HG03039 (cell line): ENCODE measurements around the gene TLCD5.
A peak's percentile ranks its signal among the peaks of the same experiment; 100 is the strongest.

Source experiments
- ATAC-seq: cut with Tn5 transposase; IDR thresholded peaks from one replicate; pipeline ENCODE4 v1.9.1; 2021; ENCODE audit warnings: mild to moderate bottlenecking, moderate library complexity; ENCODE audit not compliant: unreplicated experiment

Gene TLCD5

DNA sequence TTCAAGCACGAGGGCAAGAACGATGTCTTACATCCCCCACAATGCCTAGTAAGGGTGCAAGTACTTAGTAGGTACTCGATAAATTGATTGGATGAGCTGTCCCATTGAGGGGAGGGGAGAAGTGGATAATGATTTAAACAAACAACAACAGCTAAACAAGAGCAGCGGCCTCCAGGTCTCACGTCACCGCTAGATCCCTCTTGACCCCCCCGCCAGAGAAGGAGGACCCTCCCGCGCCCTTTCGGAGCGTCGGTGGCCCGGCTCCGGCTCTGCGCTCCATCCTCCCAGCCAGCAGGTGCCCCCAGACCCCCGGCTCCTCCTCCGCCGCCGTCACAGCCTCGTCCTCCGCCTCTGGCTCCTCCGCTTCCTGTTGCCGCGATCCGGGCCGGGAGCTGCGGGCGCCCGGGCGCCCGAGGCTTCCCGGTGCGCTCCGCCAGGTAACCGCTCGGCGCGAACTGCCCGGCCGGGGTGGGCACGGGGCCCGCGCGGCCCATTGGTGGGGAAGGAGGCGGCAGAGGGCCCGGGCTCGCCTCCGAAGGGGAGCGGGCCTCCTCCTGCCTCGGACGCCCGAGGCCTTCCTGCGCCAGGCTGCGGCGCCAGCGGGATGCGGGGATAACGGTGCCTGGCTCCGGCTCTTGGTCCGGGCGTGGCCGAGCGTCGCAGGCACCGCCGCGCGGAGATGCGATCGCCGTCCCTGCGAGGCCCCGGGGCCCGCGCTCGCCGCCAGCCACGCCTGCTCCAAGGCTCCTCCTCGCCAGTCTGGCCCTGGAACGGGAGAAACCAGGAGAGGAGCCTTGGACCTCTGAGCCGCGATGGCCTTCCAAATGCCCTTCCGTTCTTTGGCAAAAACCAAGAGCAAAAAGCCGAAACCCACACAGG, at the start of gene TLCD5:
TSS of gene TLCD5 (plus strand) at position 368 of the 879 bp plus-strand sequence. CDS start 2,143 bp downstream, outside the sequence.
- ATAC-seq = peak; percentile 49

DNA sequence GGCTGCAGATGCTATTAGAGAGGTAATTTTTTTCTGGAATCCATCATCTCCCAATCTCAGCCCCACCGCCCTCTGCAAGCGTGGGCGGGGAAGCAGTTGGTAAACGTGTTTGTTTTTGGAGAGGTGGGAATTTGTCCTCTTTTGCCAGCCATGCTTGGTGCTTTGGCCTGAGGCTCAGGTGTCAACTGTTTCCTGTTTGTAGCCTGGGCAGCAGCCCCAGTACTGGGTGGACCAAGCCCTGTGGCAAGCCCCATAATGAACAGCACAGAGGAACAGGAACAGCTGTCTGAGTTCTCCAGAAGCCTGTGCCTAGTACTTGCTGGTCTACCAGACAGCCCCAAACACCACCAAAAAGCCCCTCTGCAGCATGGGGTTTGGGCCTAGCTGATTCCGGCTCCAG, 45.6 kb upstream of the TLCD5 start:
- ATAC-seq = no peak

DNA sequence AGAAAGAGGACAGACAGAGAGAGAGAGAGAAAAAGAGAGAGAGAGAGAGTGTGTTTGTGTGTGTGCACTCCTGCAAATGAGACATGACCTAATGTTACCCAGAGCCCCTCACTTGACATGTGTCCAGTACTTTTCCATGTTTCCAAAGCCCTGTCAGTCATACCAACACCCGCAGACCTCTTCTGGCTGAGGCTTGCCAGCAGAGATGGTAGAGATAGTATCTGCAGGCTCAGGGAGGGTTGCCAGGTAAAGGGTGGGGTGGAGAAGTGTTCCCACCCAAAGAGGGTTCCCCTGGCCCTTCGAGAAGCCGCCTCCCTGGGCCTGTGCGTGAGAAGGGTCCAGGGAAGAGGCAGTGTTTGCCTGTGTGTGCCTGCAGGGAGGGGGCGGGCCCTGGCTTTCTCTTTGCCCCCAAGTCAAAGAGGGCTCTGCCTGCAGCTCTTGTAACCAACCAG, 44.5 kb upstream of the TLCD5 start:
- no peak for ATAC-seq

DNA sequence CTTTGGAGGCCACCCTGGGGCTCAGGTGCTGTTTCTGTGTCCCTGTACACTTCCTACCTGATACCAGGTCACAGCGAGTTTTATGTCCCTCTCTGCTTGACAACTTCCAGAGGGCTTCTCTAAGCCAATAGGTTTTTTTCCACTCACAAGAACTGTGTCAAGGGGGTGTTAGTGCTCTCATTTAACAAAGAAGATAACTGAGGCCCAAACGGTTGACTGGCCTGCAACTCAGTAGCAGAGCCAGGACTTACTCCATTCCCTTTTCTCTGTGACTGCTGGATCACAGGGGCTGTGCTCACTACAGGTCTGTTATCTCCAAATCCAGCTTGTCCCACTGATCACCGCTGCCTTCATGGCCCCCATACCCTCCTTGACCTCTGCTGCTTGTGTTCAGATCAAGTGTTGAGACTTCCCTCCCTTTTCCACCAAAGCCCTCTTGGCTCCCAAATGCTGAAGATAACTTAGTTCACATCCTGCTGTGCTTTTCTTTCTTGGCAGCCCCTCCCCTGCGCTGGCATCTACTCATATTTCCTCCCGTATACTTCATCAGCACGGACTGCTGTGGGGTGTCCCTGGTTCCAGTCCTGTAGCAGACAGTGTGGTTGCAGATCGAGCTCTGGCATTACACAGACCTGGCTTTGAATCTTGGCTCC, 43.8 kb upstream of the TLCD5 start:
- no peak for ATAC-seq

DNA sequence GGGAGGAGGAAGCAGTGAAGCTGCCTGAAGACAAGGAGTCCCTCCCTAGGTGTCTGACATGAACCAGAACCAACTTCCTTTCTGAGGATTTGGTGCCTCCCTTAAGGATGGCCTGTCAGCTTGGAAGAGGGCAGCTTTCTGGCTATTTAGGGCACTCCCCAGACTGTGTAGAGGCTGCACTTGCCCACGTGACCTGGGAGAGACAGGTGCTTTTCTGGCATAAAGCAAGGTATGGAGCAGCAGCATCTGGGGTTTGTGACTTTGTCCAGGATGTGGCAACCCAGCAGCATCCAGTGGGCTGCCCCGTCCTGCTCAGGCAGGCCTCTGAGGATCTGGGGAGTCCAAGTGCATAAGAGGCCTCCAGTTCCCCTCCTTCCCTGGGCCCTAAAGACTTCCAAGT, 42.0 kb upstream of the TLCD5 start:
- ATAC-seq = no peak

DNA sequence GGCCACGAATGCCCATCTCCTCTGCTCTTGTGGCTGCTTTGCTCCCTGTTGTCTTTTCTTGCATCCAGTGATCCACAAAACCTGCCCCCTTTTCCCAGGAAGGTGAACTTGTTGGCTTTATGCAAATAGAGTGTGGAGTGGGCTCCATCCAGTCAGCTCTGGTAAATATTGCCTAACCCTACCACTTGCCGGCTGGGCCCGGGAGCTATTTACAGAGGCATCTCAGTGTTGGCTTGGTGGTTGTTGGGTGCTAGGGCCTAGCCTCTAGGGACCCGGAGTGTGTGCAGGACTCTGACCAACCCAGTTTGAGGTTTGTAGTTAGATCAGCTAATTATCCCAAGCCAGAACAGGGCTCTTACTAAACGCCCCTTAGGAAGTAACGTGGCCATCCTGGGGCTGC, 40.8 kb upstream of the TLCD5 start:
- no peak for ATAC-seq

DNA sequence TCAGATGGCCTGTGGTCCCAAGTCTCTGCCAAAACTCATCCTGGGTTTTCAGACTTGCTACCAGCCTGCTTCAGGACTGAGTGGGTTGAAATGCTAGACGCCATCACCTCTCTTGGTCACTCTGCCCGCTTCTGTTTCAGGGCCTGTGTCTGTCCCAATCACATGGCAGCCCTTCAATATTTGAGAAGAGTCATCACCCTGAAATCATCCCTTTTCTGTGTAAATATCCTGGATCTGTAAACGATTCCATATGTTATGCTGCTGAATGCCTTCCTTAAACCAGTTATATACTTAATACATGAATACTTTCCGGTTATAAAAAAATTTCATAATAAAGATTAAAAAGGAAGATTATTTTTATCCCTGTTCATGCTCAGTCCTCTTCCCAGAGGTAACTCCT, 39.8 kb upstream of the TLCD5 start:
- no peak for ATAC-seq

DNA sequence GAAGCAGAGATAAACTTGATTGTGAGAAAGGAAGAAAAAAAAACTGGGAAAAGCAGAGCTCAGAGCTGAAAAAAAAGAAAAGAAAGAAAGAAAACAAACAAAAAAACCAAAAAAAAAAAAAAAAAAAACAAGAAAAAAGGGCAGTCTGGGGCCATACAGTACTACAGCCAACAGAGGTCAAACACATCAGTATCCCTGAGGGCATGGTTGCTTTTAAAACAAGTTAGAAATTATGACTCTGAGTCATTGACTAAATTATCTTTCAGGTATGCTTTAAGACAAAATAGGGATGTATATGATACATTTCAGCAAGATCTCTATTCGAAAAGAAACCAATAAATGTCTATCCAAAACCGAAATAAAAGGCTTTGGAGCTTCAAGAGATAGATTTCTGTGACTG, 37.1 kb upstream of the TLCD5 start:
- no peak for ATAC-seq

DNA sequence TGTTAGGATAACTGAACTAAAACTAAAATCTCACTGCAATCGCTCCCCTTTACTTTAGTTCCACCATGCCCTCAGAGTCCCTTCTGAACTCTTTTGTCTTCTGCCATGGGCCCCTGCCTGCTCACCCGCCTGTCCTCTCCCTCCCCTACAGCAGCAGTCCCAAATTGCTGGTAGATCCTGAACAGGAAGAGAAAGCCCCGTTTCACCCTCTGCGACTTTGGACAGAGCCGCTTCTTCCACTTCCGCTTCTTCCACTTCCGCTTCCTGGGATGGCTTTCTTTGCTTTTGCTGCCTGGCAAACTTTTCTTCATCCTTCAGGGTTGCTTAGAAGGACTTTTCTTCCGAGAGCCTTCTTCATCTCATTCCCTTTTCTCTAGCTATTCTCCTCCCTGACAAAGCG, 35.7 kb upstream of the TLCD5 start:
- no peak for ATAC-seq

DNA sequence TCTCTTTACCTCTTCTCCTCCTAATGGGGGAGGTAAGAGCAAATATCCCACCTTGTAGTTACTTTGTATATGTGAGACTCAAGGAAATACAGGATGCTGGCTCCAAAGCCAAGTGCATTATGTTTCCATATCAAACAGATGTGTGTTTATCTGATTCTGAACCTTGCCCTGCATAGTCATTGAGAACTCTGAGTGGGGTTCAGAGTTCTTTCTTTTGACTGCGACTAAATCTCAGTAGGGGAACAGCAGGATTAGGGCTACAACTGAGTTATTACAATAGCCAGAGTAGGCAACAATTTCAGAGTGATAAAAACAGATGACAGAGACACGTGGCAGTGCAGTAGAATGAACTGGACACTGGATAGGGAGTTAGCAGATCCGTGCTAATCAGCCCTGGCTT, 34.1 kb upstream of the TLCD5 start:
- ATAC-seq = no peak

DNA sequence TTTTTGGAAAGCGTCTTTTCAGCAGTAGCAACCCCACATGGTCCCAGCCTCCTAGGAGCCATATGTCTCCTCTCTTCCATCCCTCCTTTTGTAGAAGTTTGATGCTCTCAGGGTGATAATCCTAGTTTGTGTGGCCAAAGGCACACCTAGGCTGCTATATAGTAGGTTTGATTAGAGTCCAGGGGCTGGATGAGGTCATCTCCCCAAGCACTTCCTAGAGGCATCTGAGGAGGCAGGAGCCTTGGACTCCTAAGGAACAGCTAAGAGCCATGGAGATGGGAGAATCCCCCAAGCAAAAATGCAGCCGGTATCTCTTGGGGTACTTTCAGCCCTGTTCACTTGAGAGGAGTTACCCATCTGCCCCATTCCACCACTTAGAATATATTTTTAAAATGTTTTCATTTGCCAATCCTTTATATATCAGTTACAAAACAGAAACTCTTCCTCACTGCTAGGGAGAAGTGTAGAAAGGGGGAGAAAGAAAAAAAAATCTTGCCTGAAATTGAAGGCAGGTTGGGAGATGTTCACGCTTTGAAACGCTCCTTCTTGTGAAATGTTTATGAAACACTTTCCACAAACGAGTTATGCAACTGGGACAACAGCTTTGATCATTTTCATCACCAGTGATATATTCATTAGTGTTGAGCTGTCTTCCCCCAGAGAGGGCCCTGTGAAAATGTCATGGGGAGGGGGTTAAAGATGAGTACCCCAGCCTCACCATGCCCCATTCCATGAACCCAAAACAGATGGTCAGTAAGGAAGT, 31.9 kb upstream of the TLCD5 start:
- ATAC-seq = no peak

DNA sequence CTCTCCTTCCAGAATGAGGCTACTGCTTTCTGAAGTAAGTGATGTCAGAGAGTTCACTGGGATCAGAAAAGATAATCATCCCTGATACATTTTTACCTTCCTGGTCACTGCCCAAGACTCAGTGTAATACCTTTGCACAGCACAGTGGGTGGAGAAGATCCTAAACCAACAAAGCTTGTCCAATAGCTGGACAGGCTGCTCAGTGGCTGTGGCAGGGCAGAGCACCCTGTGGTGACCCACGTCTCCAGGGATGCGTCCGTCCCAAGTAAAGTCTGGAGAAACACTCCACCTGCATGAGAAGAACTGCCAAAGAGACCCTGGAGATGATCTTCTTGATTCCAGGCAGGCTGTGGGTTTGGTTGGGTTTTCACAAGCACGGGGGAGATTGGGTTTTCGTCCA, 31.0 kb upstream of the TLCD5 start:
- no peak for ATAC-seq

DNA sequence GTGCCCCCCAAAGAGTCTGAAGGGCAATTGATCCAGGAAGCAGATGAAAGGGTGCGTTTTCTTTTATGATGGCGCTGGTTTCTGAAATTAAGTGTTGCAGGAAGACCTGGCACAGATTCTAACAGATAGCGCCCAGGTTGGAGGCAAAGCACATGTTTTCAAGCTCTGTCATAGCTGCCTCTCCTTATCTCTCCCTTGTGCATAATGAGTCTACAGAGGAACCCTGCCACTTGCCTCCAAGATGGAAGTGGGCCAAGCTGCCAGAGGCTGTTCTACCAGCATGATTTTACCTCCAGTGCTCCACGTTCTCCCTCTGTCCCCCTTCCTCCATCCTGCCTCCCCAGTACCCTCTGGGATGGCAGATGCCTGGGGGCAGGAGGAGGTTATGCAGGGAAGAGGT, 30.0 kb upstream of the TLCD5 start:
- ATAC-seq = no peak

DNA sequence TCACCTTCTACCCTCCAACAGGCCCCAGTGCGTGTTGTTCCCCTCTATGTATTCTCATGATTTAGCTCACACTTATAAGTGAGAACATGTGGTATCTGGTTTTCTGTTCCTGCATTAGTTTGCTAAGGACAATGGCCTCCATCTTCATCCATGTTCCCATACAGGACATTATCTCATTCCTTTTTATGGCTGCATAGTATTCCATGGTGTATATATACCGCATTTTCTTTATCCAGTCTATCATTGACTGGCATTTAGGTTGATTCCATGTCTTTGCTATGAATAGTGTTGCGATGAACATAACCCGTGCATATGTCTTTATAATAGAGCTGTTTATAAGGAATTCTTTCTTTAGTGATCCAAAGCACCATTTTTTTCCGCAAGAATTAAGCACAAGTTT, 28.5 kb upstream of the TLCD5 start:
- no peak for ATAC-seq

DNA sequence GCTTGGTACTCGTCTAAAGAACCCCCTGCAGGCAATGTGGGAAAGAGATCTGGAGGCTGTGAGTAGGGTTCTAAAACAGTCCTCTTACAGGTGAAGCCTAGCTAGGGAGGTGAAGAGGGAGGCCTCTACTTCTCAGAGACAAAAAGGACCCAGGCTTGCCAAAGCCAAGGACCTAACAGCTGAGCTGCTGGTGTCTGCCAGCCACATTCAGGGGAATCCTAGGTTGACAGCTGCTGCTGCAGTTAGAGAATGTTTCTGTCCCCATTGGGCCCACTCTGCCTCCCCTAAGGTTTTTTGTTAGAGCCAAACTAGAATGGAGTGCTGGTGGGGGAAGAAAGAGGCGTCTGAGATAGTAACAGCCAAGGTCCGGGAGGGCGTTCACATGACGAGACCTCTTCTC, 26.6 kb upstream of the TLCD5 start:
- no peak for ATAC-seq

DNA sequence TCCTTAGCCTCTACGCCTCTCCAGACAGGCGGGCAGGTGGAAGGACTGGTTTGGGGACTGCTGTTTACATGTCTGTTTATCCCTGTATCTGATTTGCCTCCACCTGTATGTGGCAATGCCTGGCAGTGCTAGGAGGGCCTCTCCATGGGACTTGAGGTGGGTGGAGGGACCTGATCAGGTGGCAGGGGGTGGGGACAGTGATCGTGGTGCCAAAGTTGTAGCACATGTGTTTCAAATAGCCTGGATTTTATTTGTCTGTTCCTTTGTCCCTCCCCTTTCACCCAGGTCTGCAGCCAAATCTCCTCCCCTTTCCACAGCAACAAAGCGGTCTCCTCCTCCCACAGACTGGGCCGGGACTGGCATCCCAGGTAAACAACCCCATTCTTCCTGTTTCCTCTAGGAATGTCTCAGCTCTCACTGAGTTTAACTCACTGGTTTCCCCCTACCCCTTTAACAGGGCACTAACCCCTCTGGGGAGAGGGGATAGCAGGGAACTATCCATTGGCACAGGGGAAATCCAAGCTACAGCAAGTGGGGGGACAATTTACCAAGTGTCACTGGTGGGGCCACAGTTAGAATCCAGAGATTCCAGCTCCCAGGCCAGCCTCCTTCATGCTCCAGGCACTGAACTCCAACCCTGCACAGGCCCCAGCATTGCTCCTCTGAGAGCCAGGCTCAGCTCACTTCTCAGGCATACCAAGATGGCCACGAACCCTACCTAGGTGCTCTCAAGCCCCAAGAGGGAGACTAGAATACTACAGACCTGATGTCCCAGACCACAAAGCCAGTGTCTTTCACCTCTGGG, 22.9 kb upstream of the TLCD5 start:
- no peak for ATAC-seq

DNA sequence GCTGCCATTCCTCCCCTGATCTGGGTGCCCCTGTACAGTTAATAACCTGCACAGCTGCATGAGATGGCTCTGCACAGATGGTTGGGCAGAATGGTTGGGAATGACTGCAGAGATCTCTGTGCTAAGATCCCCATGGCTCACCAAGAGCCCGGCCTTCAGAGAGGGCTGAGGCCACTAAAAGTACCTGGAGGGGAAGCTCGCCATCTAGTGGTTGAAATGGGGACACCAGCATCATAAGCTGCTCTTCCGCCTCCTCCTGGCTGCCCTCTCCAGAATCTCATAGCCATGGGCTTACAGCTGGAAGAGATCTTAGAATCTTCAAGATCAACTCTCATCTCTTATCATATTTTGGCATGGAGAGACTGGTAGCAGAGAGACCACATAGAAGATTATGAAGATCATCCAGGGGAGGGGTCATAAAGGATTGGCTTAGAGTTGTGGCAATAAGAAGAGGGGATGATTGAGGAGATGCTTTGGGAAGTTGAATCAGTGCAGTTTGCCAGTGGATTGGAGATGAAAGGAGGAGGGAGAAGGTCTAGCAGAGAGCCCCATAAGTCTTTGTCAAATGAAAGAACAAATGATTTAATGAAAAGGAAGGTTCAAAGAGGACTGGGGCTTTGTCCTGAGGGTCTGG, 22.0 kb upstream of the TLCD5 start:
- no peak for ATAC-seq

DNA sequence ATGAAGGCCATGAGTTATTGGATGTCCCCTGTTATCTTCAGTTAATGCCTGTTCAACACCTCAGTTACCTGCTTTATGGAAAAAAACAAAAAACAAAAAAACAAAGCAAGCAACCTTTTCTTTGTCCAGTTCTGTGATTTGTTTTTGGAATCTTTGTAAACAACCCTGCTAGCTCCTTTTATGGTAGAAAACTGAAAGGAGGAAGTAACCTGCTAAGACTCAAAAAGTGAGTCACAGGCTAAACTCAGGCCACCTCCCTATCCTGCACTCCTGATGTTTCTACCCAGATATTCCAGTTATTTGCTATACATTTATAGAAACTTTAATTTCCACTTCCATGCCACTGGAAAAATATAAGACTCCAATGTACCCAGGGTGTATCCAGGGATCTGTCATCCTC, 20.6 kb upstream of the TLCD5 start:
- ATAC-seq = no peak

DNA sequence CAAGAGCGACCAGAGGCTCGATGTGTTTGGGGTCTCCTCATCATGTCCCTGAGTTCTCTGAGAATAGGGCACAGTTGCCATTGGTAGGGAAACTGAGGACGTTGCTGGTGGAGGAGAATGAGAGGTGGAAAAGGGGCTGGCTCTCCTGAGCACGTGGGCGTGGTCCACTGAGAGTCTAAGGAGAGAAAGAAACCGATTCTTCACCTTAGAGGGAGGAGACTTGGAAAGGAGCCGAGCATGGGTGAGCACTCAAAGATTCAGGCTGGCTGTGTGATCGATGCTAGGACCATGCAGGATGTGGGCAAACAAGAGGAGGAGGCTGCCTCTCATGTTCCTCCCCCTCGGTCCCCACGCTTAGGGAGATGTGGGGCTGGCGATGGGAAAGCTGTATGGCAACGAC, 19.8 kb upstream of the TLCD5 start:
- no peak for ATAC-seq

DNA sequence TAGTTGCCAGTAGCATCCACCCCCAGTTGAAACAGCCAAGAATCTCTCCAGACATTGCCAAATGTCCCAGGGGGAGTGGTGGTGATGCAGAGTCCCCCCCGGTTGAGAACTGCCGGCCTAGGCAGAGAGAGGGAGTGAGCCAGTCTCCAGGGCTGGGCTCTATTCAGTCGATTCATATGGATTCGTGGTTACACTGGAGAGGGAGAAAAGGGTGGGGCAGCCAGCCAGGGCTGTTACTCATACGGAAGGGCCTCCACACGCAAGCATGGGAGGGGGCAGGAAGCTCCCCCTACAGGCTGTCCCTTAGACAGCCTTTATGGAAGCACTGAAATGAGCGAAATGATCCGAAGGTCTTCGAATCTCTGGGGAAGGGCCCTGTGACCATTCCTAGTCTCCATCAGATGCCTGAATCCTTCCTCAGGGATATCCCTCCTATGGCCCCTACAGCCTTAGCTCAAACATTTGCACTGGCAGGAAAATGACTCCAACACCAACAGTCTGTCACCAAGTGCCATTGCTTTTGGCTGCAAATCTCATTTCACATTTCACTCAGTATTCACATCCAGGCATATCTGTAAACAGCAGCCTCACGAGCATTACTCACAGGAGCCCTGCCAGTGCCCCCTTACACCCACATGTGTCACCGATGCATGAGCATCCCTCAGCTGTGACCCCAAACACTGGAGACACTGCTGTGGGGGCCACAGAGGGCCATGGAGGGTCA, 18.4 kb upstream of the TLCD5 start:
- ATAC-seq = no peak
